Measurements from ENCODE around the gene VMAC.

The VMAC gene

DNA sequence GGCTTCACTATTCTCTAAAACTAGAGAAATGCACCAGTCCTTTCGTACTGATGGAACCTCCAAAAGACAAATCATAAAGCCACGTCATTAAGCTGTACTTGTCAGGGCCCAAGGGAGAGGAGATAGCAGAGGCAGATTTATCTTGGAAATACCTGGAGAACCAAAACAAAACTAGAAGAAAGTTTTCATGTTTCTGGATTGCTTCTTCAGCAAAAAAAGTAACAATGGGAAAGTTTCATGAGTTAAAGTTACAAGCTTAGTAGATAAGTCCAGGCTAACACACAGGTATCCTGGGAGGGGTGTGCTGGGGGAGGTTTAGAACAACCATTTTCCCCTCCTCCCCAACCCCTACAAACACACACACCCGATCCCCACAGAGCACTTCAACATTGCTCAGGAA lies 51.7 kb downstream of the VMAC start:
- Histone ChIP-seq H3K4me1 (ENCODE audit: low read length) (peaks cover 27% of the 10 kb centered on the region), H3K79me2 (ENCODE audit: low read length) (peaks cover 100% of the 10 kb centered on the region)

DNA sequence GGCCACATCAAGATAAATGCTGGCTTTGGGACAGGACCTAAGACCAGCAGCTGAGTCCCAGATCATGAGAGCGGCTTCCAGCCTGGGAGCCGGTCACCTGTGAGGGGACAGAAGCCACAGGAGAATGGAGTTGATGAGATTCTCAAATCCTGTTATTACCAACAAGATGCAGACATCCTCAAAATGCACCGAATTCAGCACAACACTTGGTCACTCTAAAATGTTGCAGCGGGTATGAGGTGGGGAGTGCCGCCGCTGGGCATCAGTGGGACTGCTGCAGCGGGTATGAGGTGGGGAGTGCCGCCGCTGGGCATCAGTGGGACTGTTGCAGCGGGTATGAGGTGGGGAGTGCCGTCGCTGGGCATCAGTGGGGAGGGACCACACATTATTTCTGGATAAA lies 52.1 kb downstream of the VMAC start:
- H3K4me1 ChIP-seq (ENCODE audit: low read length): peaks cover 23% of the 10 kb centered on the region
- H2AFZ ChIP-seq (ENCODE audit: low read length): no peak overlapping the region
- TF ChIP-seq EZH2 (optimal IDR thresholded peaks at IDR 0.05; ENCODE audit: low read depth, low read length) (no peak), EZH2phosphoT487 (IDR thresholded peaks at IDR 0.05; ENCODE audit: low read length) (no peak)
- TF ChIP-seq, protein P1, sequence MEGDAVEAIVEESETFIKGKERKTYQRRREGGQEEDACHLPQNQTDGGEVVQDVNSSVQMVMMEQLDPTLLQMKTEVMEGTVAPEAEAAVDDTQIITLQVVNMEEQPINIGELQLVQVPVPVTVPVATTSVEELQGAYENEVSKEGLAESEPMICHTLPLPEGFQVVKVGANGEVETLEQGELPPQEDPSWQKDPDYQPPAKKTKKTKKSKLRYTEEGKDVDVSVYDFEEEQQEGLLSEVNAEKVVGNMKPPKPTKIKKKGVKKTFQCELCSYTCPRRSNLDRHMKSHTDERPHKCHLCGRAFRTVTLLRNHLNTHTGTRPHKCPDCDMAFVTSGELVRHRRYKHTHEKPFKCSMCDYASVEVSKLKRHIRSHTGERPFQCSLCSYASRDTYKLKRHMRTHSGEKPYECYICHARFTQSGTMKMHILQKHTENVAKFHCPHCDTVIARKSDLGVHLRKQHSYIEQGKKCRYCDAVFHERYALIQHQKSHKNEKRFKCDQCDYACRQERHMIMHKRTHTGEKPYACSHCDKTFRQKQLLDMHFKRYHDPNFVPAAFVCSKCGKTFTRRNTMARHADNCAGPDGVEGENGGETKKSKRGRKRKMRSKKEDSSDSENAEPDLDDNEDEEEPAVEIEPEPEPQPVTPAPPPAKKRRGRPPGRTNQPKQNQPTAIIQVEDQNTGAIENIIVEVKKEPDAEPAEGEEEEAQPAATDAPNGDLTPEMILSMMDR (IDR thresholded peaks at IDR 0.05; ENCODE audit: low read length): no peak
- no peaks in the 10 kb centered on the region for H3K27me3 ChIP-seq (replicated peaks; ENCODE audit: insufficient read depth, low read length)
- H3K9me3 ChIP-seq (replicated peaks; ENCODE audit: insufficient read depth, low read length): no peaks in the 10 kb centered on the region
- H4K20me1 ChIP-seq (ENCODE audit: insufficient read depth, low read length): peaks cover 40% of the 10 kb centered on the region
- no peak for DNase-seq
- H3K36me3 ChIP-seq (replicated peaks; ENCODE audit: insufficient read depth, low read length): 0 out of 2 replicates have a peak, but pooled peaks cover 4% of the 10 kb centered on the region
- no peak overlapping the region for H3K4me3 ChIP-seq (ENCODE audit: low read length)
- H3K27ac ChIP-seq (ENCODE audit: low read length): no peak overlapping the region
- no peaks in the 10 kb centered on the region for H3F3A ChIP-seq (ENCODE audit: insufficient read depth, low read length)
- peaks cover 100% of the 10 kb centered on the region for H3K79me2 ChIP-seq (ENCODE audit: low read length)
- H3K9me2 ChIP-seq (replicated peaks; ENCODE audit: insufficient read depth, low read length): no peaks in the 10 kb centered on the region
- H3K4me2 ChIP-seq (ENCODE audit: low read depth, low read length): no peak overlapping the region
- H3K9ac ChIP-seq (ENCODE audit: low read length): no peak overlapping the region

More for the DNA sequence above, 51.7 kb downstream of the VMAC start:
- 0 out of 2 replicates have a peak, but pooled peaks cover 4% of the 10 kb centered on the region for H3K36me3 ChIP-seq (replicated peaks; ENCODE audit: insufficient read depth, low read length)
- peaks cover 39% of the 10 kb centered on the region for H4K20me1 ChIP-seq (ENCODE audit: insufficient read depth, low read length)
- no peak for TF ChIP-seq EZH2phosphoT487 (IDR thresholded peaks at IDR 0.05; ENCODE audit: low read length)
- TF ChIP-seq, protein P1 (IDR thresholded peaks at IDR 0.05; ENCODE audit: low read length): no peak
- TF ChIP-seq EZH2 (optimal IDR thresholded peaks at IDR 0.05; ENCODE audit: low read depth, low read length): no peak
- no peak overlapping the region for H3K4me3 ChIP-seq (ENCODE audit: low read length)
- no peak overlapping the region for H3K9ac ChIP-seq (ENCODE audit: low read length)
- no peak overlapping the region for H3K27ac ChIP-seq (ENCODE audit: low read length)
- no peak overlapping the region for H3K4me2 ChIP-seq (ENCODE audit: low read depth, low read length)
- no peaks in the 10 kb centered on the region for H3K27me3 ChIP-seq (replicated peaks; ENCODE audit: insufficient read depth, low read length)
- no peaks in the 10 kb centered on the region for H3K9me3 ChIP-seq (replicated peaks; ENCODE audit: insufficient read depth, low read length)
- H3K9me2 ChIP-seq (replicated peaks; ENCODE audit: insufficient read depth, low read length): no peaks in the 10 kb centered on the region
- DNase-seq: no peak
- no peaks in the 10 kb centered on the region for H3F3A ChIP-seq (ENCODE audit: insufficient read depth, low read length)
- no peak overlapping the region for H2AFZ ChIP-seq (ENCODE audit: low read length)

DNA sequence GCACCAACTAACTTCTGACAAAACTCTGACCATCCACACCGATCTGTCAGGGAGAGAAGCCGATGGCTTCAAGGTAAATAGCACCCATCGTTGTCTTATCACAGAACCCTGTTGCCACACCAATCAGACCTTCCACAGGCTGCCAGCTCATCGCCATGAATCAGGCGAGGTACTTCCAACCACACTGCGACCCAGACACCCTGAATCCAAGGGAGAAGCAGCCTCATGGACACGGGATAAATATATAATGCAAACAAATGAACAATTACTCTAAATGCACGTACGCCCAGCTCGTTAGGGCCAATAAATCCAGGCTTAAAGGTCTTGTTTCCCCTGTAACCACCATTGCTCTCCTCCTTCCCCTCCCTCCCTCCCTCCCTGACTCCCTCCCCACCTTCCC lies 52.5 kb downstream of the VMAC start:
- Histone ChIP-seq H3K9ac (ENCODE audit: low read length) (no peak overlapping the region), H3K9me2 (replicated peaks; ENCODE audit: insufficient read depth, low read length) (no peaks in the 10 kb centered on the region), H3K4me2 (ENCODE audit: low read depth, low read length) (no peak overlapping the region), H3K4me1 (ENCODE audit: low read length) (peaks cover 18% of the 10 kb centered on the region), H3K9me3 (replicated peaks; ENCODE audit: insufficient read depth, low read length) (no peaks in the 10 kb centered on the region), H3K79me2 (ENCODE audit: low read length) (peaks cover 100% of the 10 kb centered on the region), H3K36me3 (replicated peaks; ENCODE audit: insufficient read depth, low read length) (0 out of 2 replicates have a peak, but pooled peaks cover 4% of the 10 kb centered on the region), H3K27ac (ENCODE audit: low read length) (no peak overlapping the region), H3K4me3 (ENCODE audit: low read length) (no peak overlapping the region), H3F3A (ENCODE audit: insufficient read depth, low read length) (no peaks in the 10 kb centered on the region), H4K20me1 (ENCODE audit: insufficient read depth, low read length) (peaks cover 44% of the 10 kb centered on the region), H2AFZ (ENCODE audit: low read length) (no peak overlapping the region), H3K27me3 (replicated peaks; ENCODE audit: insufficient read depth, low read length) (no peaks in the 10 kb centered on the region)
- TF ChIP-seq, protein P1 (IDR thresholded peaks at IDR 0.05; ENCODE audit: low read length): no peak
- TF ChIP-seq EZH2phosphoT487 (IDR thresholded peaks at IDR 0.05; ENCODE audit: low read length): no peak
- TF ChIP-seq EZH2 (optimal IDR thresholded peaks at IDR 0.05; ENCODE audit: low read depth, low read length): no peak
- no peak for DNase-seq
